Activated CD4-positive, CD25-positive, alpha-beta regulatory T cell treated with anti-CD3 and anti-CD28 coated beads, Interleukin-2, amount 50 U/mL, for 16 hours (primary cell): ENCODE measurements around the gene PPIA.
"Not testable (repeated sequence)": the region's sequence is repeated elsewhere in the genome, so short reads cannot be mapped to it uniquely, and the experiment has no call there.

ENCODE experiments used
- DNase-seq: peaks from one replicate; pipeline ENCODE4 v3.0.0-alpha.2; 2020; ENCODE audit warnings: low read depth, low spot score

The PPIA gene

DNA sequence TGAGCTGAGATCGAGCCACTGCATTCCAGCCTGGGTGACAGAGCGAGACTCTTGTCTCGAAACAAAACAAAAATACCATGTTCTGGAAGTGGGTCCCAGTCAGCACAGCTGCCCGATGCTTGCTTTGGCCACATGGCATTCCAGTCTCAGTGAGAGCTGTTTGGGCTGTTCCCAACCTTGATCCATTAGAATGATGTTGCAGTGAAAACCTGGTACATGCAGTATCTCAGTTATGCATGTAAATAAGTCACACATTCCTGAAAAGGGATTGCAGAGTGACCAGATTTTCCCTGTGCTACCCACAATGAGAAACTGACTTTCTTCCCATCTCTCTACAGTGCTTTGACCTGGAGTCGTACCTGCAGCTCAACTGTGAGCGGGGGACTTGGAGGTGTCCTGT lies 32.4 kb upstream of the PPIA start:
- DNase-seq: no peak

DNA sequence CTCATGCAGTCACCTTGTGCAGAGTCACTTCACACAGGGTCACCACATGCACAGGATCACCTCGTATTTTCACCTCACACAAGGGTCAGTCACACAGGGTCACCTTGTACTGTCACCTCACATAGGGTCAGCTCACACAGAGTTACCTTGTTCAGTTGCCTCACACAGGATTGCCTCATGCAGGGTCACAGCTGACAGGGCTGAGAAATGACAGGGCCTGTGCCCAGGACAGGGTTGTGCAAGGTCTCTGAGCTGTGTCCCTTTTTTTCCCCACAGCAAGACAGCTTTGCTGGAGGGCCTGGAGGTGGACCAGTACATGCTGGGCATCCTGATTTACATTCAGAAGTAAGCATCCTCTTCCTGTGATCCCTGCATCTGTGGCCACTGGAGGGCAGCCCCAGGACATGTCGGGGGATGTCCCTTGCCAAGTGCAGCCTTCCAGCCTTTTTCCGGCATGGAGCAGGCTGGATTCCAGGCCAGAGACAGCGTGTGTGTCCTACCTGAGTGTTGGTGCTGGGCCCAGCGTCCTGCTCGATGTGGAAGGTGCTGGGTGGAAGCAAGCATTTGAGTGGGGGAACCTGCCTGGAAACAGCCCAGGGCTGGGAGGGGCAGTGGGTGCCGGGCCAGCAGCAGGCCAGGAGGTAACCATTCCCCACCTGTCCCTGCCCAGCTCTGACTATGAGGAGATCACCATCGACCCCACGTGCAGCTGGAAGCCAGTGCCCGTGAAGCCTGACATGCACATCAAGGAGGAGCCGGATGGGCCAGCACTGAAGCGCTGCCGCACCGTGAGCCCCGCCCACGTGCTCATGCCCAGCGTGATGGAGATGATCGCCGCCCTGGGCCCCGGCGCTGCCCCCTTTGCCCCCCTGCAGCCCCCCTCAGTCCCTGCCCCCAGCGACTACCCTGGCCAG lies 31.6 kb upstream of the PPIA start:
- DNase-seq: no peak

DNA sequence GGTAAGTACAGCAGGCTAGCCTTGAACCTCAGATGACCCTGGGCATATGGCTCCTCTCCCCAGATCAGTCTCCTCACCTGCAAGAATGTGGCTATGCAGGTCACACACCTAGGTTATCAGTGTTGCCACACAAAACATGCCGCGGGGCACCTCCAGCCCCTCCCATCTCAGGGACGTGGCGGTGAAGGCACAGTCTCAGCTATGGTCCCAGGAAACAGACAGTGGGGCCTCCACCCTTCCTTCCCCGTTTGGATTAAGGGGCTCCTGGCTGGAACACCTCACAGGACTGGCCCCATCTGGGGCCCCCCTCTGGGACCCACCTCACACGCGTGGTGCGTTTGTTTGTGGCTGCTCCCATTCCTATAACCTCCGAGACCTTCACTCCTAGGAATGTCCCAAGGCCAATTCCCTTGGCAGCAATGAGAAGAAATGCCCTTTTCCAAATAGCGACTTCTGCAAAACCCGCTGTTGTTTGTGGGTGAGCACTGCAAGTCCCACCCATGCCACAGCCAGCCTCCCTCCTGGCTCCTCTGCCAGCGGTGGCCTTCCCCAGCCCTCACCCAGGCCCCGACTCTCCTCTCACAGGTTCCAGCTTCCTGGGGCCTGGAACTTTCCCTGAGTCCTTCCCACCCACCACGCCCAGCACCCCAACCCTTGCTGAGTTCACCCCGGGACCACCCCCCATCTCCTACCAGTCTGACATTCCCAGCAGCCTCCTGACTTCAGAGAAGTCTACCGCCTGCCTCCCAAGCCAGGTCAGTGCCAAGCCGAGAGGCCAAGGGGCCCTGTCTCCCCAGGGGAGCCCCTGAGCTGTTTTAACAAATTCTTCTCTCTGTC lies 30.7 kb upstream of the PPIA start:
- DNase-seq: no peak

DNA sequence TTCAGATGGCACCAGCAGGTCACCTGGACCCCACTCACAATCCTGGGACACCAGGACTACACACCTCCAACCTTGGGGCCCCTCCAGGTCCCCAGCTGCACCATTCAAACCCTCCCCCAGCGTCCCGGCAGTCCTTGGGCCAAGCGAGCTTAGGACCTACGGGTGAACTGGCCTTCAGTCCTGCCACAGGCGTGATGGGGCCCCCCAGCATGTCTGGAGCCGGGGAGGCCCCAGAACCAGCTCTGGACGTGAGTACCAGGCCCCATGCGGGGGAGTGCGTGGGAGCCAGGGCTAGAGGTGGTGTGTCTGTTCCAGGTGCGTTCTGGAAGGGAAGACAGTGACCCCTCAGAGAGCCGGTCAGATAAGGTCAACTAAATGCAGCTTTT lies 30.1 kb upstream of the PPIA start:
- DNase-seq: no peak

DNA sequence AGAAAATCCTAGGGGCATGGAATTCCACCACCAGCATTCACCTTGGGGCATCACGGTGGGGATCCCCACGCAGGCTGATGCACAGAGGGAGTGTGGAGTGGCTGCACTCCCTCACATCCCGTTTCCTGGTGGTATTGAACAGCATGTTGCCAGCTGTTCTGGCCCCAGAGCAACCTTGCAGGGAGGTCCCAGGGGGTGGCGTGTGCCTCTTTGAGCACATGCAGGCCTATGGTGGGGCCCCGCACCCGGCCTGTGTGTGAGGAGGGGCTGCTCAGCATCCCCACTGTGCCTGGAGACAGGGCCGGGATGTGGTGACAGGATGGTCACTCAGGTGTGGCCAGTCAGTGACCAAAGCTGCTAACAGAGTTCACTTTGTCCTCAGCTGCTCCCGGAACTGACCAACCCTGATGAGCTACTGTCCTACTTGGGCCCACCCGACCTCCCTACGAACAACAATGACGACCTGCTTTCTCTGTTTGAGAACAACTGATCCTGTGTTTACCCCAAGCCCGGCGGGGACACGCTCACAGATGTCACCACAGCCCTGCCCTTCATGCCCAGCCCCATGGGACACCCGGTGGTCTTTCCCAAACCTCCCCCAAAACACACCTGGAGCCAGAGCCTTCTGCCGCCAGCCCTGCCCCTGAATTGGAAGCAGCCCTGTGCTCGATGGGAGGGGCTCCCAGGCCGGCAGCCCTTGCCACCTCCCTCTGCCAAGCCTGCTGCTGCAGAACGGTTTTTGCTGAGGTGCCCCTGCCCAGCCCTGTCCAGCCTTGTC lies 29.2 kb upstream of the PPIA start:
- DNase-seq: no peak

DNA sequence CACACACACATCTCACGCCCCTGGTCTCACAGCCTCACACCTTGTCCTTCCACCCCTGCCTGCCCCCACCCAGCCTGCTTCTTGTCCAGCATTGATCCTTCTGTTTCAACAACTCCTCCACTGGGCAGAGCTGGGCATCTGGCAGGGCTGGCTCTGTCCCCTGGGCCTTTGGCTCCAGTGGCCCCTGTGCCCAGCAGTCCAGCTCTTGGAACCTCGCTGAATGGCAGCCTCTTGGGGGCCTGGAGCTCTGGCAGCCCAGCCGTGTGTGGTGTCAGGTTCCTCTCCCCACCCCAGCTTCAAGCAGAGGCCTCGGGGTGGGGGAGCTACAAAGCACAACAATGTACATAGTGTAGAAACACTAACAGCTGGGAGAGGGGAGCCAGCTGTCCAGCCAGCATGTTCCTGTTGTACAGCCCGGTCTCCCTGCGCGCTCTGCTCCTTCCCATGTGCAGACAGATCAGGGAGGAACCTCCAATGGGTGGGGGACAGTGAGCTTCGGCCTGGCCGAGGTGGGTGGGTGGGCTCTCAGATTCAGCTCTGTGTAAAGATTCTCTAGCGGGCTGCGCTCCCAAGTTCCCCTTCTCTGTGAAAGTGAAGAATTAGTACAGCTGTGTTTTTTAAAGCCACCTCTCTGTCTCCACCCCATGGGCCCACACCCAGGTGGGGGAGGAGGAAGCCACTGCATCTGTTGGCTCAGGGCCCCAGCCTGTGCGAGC lies 28.4 kb upstream of the PPIA start:
- no peak for DNase-seq

DNA sequence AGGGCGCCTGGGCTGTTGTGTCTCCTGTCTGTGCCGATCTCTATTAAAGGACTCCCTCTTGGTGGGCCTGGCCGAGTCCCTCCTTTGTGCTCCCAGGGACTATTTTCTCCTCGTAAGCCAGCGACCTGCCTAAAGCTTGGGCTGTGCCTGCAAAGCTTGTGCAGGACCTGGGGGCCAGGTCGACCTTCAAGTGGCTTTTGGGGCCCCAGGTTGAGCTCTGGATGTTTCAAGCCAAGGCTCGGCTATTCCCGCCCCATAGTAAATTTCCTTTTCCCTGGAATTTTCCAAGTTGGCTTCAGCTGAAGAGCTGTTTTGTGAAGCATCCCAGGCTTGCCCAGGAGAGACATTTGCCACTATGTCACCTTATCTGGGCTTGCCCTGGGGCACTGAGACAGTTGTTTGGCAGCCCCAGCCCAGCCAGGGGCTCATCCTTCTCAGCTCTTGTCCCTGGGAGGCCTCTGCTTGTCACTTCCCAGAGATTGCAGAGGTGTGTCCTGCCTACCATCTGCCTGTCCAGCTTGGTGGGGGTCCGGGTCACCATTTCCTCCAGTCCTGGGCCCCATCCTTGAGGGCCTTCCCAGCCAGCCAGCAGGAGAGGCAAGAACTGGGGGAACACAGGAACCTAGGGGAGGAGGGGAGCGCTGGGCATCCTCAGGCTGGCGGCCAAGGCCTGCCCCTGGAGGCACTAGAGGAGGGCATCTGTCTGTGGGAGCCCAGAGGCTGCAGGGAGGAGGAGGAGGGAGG lies 27.7 kb upstream of the PPIA start:
- DNase-seq: no peak

DNA sequence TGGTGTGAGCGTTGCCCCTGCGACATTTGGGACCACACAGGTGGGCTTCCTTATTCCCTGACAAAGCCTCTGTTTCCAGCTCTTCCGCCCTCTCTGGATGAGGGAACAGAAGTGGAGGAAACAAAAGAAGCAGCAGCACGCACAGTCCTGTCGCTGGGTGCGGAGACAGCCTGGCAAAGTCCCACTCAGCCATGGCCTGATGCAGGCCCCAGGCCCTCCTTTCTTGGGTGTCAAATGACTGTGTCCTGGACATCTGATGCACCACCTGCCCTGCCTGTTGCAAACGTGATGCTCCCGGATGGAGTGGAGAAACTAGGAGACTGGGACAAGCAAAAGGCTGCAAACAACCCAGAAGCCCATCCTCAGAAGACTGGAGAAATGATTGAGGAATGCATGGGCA lies 27.1 kb upstream of the PPIA start:
- DNase-seq: no peak

DNA sequence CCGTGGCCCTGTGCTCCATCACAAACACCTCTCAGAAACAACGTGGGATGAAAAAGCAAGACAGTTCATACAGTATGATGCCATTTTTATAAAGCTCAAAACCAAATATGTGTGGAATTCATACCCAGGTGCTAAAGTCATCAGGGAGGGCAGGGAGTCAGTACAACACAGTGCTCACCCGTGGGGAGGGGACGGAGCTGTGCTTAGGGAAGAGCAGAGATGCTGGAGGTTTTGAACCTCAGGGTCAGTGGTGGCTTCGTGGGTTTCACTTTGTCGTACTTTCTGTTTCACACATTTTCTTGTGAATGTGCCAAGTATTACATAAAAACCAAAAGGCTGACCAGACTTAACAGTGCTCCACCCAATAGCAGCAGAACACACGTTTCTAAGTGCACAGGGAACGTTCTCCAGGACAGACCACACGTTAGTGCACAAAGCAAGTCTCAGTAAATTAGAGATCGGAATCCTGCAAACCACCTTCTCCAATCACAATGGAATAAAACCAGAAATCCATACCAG lies 26.6 kb upstream of the PPIA start:
- DNase-seq: no peak

DNA sequence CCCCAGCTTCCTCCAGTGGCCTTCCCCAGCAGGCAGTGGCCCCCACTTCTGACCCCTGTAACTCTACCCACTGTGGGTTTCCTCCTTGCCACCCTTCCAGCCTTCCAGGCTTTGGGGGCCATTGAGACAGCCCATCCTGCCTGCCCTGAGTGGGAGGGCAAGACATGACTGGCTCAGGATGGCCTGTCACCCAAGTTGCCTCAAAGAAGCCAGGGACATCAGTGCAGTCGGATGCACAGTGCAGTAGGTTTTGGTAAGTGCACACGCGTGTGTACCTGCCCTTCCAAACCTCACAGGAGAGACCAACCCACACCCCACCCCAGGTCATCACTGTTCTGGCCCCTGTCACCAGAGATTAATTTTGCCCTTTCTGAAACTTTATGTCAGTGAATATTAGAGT lies 25.1 kb upstream of the PPIA start:
- no peak for DNase-seq

DNA sequence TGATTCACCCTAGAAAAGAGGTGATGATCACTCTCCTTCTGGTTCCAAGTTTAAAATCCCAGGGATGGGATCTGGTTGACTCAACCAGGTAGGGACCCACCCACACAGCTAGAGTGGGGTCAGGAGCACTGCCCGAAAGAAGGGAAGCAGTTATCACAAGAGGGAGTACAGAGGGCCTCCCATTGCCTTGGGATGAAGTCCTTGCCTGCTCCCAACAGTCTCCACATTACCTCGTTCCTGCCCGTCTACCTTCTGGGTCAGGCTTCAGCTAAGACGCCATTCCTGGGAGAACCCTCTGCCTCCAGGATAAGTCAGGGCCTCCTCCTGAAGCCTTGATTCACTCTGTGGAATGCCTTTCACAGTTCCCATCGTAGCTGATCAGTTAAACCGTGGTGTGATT lies 24.0 kb upstream of the PPIA start:
- DNase-seq: no peak

DNA sequence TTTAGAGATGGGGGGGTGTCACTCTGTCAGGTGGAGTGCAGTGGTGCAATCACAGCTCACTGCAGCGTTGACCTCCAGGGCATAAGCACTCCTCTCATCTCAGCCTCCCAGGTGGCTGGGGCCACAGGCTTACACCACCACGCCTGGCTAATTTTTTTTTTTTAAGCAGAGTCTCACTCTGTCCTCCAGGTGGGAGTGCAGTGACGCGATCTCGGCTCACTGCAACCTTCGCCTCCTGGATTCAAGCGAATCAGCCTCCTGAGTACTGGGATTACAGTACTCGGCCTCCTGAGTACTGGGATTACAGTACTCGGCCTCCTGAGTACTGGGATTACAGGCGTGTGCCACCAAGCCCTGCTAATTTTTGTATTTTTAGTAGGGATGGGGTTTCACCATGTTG lies 23.6 kb upstream of the PPIA start:
- no peak for DNase-seq

DNA sequence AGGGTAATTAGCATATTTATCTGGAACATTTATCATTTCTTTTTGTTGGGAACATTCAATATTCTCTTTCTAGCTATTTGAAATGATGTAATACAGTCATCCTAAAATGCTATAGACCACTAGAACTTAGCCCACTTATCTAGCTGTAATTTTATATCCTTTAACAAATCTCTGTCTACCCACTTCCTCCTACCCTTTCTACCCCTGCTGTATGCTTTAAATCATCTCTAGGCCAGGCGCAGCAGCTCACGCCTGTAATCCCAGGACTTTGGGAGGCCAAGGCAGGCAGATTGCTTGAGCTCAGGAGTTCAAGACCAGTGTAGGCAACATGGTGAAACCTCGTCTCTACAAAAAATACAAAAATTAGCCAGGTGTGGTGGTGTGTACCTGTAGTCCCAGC lies 22.0 kb upstream of the PPIA start:
- not testable (repeated sequence) for DNase-seq

DNA sequence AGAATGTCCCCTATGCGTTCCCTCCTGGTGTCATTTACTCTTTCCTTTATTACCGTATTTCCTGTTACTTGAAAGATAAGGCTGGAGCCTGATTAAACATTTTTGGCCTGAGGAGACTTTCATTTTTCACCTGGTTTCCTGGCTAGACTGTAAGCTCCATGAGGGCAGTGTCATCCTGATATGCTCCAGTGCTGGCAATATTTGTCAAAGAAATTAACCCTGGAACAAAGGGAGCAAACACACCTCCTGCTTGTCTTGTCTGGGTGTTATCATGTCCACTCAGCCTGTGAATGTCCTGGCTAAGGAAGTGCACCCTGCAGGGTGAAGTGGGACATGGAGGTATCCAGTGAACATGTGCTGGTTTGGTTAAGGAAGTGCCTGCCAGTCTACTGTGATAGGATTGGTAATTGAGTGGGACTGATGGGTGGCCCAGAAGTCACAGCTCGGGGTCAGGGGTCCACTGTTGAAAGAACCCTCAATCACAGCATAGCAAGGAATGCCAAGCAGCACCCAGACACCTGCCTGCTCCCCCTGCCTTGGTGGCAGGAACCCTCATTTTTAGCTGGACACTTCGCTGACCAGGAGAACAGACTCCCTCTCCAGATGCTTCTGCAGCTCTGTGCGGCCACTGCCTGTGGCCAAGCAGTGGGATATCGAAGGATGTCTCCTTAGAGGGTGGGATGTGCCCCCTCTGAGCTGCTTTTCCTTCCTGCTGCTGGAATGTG lies 20.9 kb upstream of the PPIA start:
- DNase-seq: no peak

DNA sequence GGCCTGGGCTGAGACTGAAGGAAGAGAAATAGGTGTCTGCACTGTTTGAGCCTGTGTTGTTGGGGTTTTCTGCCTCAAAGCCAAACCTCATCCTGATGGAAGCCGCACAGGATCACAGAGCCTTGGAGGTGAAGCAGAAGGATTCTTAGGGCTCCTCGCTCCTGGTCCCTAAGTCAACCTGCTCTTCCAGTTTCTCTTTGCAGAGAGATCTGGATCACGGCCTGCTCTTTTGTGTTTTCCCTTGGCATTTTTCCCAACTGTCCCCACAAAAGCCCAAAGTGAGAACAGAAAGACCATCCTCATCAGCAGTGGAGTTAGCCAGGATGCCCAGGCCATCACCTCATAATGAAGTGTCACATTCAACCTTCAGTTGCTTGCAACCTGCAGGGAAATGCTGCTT lies 20.3 kb upstream of the PPIA start:
- DNase-seq: no peak

DNA sequence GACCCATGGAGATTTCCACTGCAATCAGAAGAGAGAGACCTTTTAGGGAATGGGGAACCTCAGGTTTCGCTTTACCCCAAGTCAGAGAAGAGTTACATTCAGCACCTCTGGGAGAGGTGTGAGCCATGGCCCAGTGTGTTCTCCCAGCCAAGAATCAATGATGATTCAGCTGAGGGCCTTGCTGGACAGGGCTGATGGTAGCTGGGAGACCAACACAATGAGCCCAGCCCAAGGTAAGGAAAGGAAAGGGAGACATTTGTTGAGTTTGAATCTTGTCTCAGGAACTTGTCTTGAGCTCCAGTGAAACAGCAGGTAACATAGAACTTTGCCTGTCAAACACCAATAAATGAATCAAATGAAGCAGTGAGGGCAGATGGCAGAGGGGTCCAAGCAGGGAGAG lies 14.0 kb upstream of the PPIA start:
- no peak for DNase-seq

DNA sequence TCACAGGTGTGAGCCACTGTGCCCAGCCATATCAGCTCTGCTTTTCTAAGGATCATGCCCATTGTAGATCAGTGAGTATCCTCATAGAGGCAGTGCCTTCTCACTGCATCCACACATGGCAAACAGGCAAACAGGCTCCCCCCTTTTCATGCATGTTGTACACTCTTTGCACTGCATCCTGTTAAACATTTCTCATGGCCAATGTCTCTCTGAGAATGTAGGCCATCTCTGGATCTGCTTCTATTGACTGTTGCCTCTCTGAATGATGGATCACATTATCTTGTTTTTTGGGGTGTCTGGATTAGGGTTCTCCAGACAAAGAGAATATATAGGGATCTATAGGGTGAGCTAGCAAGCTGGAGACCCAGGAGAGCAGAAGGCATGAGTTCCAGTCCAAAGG lies 13.1 kb upstream of the PPIA start:
- DNase-seq: no peak

DNA sequence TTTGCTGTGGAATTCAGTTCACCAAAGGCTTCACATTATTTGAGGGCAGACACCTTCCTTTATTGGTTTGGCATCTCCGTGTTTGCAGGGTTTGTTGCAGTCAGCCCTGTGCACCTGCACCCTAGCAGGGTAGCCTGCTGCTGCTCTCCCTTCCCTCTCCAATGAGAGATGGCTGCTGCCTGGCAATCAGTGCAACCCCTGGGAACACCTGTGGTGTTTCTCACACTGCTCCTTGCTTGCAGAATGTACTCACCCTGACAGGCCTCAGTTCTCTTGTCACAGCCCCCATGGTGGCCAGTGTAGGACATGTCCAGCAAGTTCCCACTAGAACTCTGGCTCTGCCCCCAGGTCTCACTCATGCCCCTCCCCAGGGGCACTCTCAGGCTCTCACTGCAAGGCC lies 12.1 kb upstream of the PPIA start:
- DNase-seq: no peak

DNA sequence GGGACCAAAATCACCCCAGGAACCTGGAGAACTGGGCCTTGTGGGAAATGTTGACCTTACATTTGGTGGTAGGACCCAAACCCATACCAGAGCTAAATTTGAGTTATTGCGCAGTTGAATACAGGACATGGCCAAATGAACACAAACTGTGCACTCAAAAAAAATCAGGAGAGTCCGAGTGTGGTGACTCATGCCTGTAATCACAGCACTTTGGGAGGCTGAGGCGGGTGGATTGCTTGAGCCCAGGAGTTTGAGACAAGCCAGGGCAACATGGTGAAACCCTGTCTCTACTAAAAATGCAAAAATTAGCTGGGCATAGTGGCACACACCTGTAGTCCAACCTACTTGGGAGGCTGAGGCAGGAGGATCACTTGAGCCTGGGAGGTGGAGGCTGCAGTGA lies 11.3 kb upstream of the PPIA start:
- DNase-seq: not testable (repeated sequence)

DNA sequence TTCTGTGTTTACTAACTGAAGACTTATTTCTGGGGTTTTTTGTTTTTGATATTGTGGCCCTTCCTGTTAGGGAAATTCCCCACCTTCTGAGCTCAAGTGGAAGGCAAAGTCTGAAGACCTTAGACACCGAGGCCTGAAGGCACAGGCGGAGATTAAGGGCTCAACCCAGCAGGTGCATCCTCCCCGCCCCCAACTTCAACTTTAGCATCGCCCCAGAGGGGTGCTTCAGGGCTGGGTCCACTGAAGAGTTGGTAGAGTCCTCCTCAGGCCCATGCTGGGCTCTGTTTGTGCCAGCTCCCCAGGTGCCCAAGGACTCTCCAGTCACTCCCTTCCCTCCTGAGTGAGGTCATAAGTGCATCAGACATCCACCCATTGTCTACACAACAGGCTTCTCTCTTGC lies 9.4 kb upstream of the PPIA start:
- DNase-seq: no peak
